HG03108 (cell line): ENCODE measurements around the gene NXNL1.
"Not testable (repeated sequence)": the region's sequence is repeated elsewhere in the genome, so short reads cannot be mapped to it uniquely, and the experiment has no call there.

Source experiments
- ATAC-seq: cut with Tn5 transposase; IDR thresholded peaks from one replicate; pipeline ENCODE4 v1.9.1; 2021; ENCODE audit warnings: moderate library complexity; ENCODE audit not compliant: unreplicated experiment

Gene NXNL1

GRCh38 chr19:17487284-17488121 is 26.8 kb upstream of the NXNL1 start:
- no peak for ATAC-seq

- ATAC-seq, result no peak
These were observed 26.0 kb upstream of the NXNL1 start for GRCh38 chr19:17486545-17487240.

- no peak for ATAC-seq
These were observed 23.9 kb upstream of the NXNL1 start for GRCh38 chr19:17484520-17485185.

GRCh38 chr19:17483605-17484002 is 22.9 kb upstream of the NXNL1 start:
- ATAC-seq, result no peak

- no peak for ATAC-seq
These were observed 22.3 kb upstream of the NXNL1 start for GRCh38 chr19:17482877-17483604.

- no peak for ATAC-seq
These were observed 21.3 kb upstream of the NXNL1 start for GRCh38 chr19:17481986-17482385.

GRCh38 chr19:17479325-17479791 is 18.6 kb upstream of the NXNL1 start:
- ATAC-seq, result no peak

GRCh38 chr19:17475541-17476115 is 14.9 kb upstream of the NXNL1 start:
- no peak for ATAC-seq

GRCh38 chr19:17475011-17475540 is 14.3 kb upstream of the NXNL1 start:
- not testable (repeated sequence) for ATAC-seq

GRCh38 chr19:17473041-17473440 is 12.3 kb upstream of the NXNL1 start:
- ATAC-seq, result no peak

GRCh38 chr19:17471410-17472125 is 10.8 kb upstream of the NXNL1 start:
- ATAC-seq, result no peak

- ATAC-seq, result peak; percentile 82
These were observed 9.5 kb upstream of the NXNL1 start, which contains the start of gene SLC27A1 for GRCh38 chr19:17470068-17470841. TSS of gene SLC27A1 (plus strand) at chr19:17470524. CDS start at chr19:17470541, 17 bp downstream.

- ATAC-seq, result peak; percentile 50
These were observed 8.8 kb upstream of the NXNL1 start for GRCh38 chr19:17469481-17470067.

GRCh38 chr19:17469092-17469480 is 8.4 kb upstream of the NXNL1 start:
- no peak for ATAC-seq

- ATAC-seq, result no peak
These were observed 7.8 kb upstream of the NXNL1 start for GRCh38 chr19:17468302-17469091.

- no peak for ATAC-seq
These were observed 7.0 kb upstream of the NXNL1 start for GRCh38 chr19:17467471-17468301.

GRCh38 chr19:17466487-17466850 is 5.7 kb upstream of the NXNL1 start:
- no peak for ATAC-seq
